ENCODE data around the gene TBC1D13.
A peak's percentile ranks its signal among the peaks of the same experiment; 100 is the strongest.

Gene TBC1D13

GRCh38 chr9:128823903-128824406 is 36.9 kb downstream of the TBC1D13 start:
- no peaks in the 10 kb centered on the region for H3K27me3 ChIP-seq (ENCODE audit: control insufficient read depth, insufficient read depth, low read length)
- H3K4me1 ChIP-seq (ENCODE audit: control insufficient read depth, insufficient read depth, low read length): peaks cover 16% of the 10 kb centered on the region
- H3K4me3 ChIP-seq (ENCODE audit: low read length): no peak overlapping the region
- H3K9me3 ChIP-seq (replicated peaks; ENCODE audit: low read length): no peaks in the 10 kb centered on the region
- H3K36me3 ChIP-seq (ENCODE audit: insufficient read depth, low read length): peaks cover 55% of the 10 kb centered on the region
- no peak overlapping the region for H3K9ac ChIP-seq (ENCODE audit: low read depth, low read length)
- H3K4me2 ChIP-seq (ENCODE audit: low read length): no peak overlapping the region

GRCh38 chr9:128824911-128825310 is 37.9 kb downstream of the TBC1D13 start:
- Histone ChIP-seq H3K4me3 (ENCODE audit: low read length) (no peak overlapping the region), H3K4me2 (ENCODE audit: low read length) (no peak overlapping the region), H3K27me3 (ENCODE audit: control insufficient read depth, insufficient read depth, low read length) (no peaks in the 10 kb centered on the region), H3K9ac (ENCODE audit: low read depth, low read length) (no peak overlapping the region), H3K9me3 (replicated peaks; ENCODE audit: low read length) (no peaks in the 10 kb centered on the region), H3K4me1 (ENCODE audit: control insufficient read depth, insufficient read depth, low read length) (peaks cover 8% of the 10 kb centered on the region), H3K36me3 (ENCODE audit: insufficient read depth, low read length) (peaks cover 55% of the 10 kb centered on the region)

GRCh38 chr9:128825923-128826700 is 39.1 kb downstream of the TBC1D13 start:
- Histone ChIP-seq H3K9ac (ENCODE audit: low read depth, low read length) (no peak overlapping the region), H3K4me3 (ENCODE audit: low read length) (no peak overlapping the region), H3K27me3 (ENCODE audit: control insufficient read depth, insufficient read depth, low read length) (no peaks in the 10 kb centered on the region), H3K36me3 (ENCODE audit: insufficient read depth, low read length) (peaks cover 55% of the 10 kb centered on the region), H3K4me2 (ENCODE audit: low read length) (no peak overlapping the region), H3K4me1 (ENCODE audit: control insufficient read depth, insufficient read depth, low read length) (peaks cover 7% of the 10 kb centered on the region), H3K9me3 (replicated peaks; ENCODE audit: low read length) (no peaks in the 10 kb centered on the region)

GRCh38 chr9:128828267-128828666 is 41.2 kb downstream of the TBC1D13 start:
- Histone ChIP-seq H3K4me2 (ENCODE audit: low read length) (peak overlapping the region; percentile 85), H3K9ac (ENCODE audit: low read depth, low read length) (peak overlapping the region; percentile 86), H3K9me3 (replicated peaks; ENCODE audit: low read length) (no peaks in the 10 kb centered on the region), H3K36me3 (ENCODE audit: insufficient read depth, low read length) (peaks cover 40% of the 10 kb centered on the region), H3K27me3 (ENCODE audit: control insufficient read depth, insufficient read depth, low read length) (no peaks in the 10 kb centered on the region), H3K4me3 (ENCODE audit: low read length) (peak overlapping the region; percentile 91), H3K4me1 (ENCODE audit: control insufficient read depth, insufficient read depth, low read length) (peaks cover 7% of the 10 kb centered on the region)

GRCh38 chr9:128828719-128829452 is 41.8 kb downstream of the TBC1D13 start:
- Histone ChIP-seq H3K9ac (ENCODE audit: low read depth, low read length) (peak overlapping the region; percentile 86), H3K4me2 (ENCODE audit: low read length) (peak overlapping the region; percentile 85), H3K9me3 (replicated peaks; ENCODE audit: low read length) (no peaks in the 10 kb centered on the region), H3K36me3 (ENCODE audit: insufficient read depth, low read length) (peaks cover 42% of the 10 kb centered on the region), H3K4me1 (ENCODE audit: control insufficient read depth, insufficient read depth, low read length) (peaks cover 7% of the 10 kb centered on the region), H3K4me3 (ENCODE audit: low read length) (peak overlapping the region; percentile 91), H3K27me3 (ENCODE audit: control insufficient read depth, insufficient read depth, low read length) (no peaks in the 10 kb centered on the region)

- Histone ChIP-seq H3K9me3 (replicated peaks; ENCODE audit: low read length) (no peaks in the 10 kb centered on the region), H3K36me3 (ENCODE audit: insufficient read depth, low read length) (peaks cover 38% of the 10 kb centered on the region), H3K27me3 (ENCODE audit: control insufficient read depth, insufficient read depth, low read length) (no peaks in the 10 kb centered on the region), H3K4me3 (ENCODE audit: low read length) (peak within 1 kb of the TSS; percentile 91), H3K4me2 (ENCODE audit: low read length) (peak within 1 kb of the TSS; percentile 85), H3K9ac (ENCODE audit: low read depth, low read length) (peak within 1 kb of the TSS; percentile 86), H3K4me1 (ENCODE audit: control insufficient read depth, insufficient read depth, low read length) (peaks cover 7% of the 10 kb centered on the region)
Observed at GRCh38 chr9:128829477-128830251, 42.6 kb downstream of the TBC1D13 start, which contains the start of gene SPOUT1. TSS of gene SPOUT1 (minus strand) at chr9:128829794. CDS start at chr9:128829780, 14 bp downstream.

GRCh38 chr9:128833696-128834095 is 46.6 kb downstream of the TBC1D13 start:
- Histone ChIP-seq H3K9ac (ENCODE audit: low read depth, low read length) (no peak overlapping the region), H3K4me1 (ENCODE audit: control insufficient read depth, insufficient read depth, low read length) (peaks cover 3% of the 10 kb centered on the region), H3K4me2 (ENCODE audit: low read length) (no peak overlapping the region), H3K4me3 (ENCODE audit: low read length) (no peak overlapping the region), H3K27me3 (ENCODE audit: control insufficient read depth, insufficient read depth, low read length) (no peaks in the 10 kb centered on the region), H3K9me3 (replicated peaks; ENCODE audit: low read length) (no peaks in the 10 kb centered on the region), H3K36me3 (ENCODE audit: insufficient read depth, low read length) (peaks cover 8% of the 10 kb centered on the region)

- H3K9me3 ChIP-seq (replicated peaks; ENCODE audit: low read length): no peaks in the 10 kb centered on the region
- no peak overlapping the region for H3K4me2 ChIP-seq (ENCODE audit: low read length)
- H3K4me3 ChIP-seq (ENCODE audit: low read length): no peak overlapping the region
- peaks cover 8% of the 10 kb centered on the region for H3K36me3 ChIP-seq (ENCODE audit: insufficient read depth, low read length)
- H3K27me3 ChIP-seq (ENCODE audit: control insufficient read depth, insufficient read depth, low read length): no peaks in the 10 kb centered on the region
- H3K9ac ChIP-seq (ENCODE audit: low read depth, low read length): no peak overlapping the region
- H3K4me1 ChIP-seq (ENCODE audit: control insufficient read depth, insufficient read depth, low read length): no peaks in the 10 kb centered on the region
Observed at GRCh38 chr9:128835246-128836210, 48.5 kb downstream of the TBC1D13 start.

GRCh38 chr9:128836509-128837145 is 49.6 kb downstream of the TBC1D13 start:
- no peak overlapping the region for H3K9ac ChIP-seq (ENCODE audit: low read depth, low read length)
- H3K36me3 ChIP-seq (ENCODE audit: insufficient read depth, low read length): peaks cover 8% of the 10 kb centered on the region
- H3K4me3 ChIP-seq (ENCODE audit: low read length): no peak overlapping the region
- no peak overlapping the region for H3K4me2 ChIP-seq (ENCODE audit: low read length)
- no peaks in the 10 kb centered on the region for H3K27me3 ChIP-seq (ENCODE audit: control insufficient read depth, insufficient read depth, low read length)
- no peaks in the 10 kb centered on the region for H3K9me3 ChIP-seq (replicated peaks; ENCODE audit: low read length)
- no peaks in the 10 kb centered on the region for H3K4me1 ChIP-seq (ENCODE audit: control insufficient read depth, insufficient read depth, low read length)

GRCh38 chr9:128838338-128838737 is 51.3 kb downstream of the TBC1D13 start:
- Histone ChIP-seq H3K4me1 (ENCODE audit: control insufficient read depth, insufficient read depth, low read length) (no peaks in the 10 kb centered on the region), H3K4me3 (ENCODE audit: low read length) (no peak overlapping the region), H3K4me2 (ENCODE audit: low read length) (no peak overlapping the region), H3K36me3 (ENCODE audit: insufficient read depth, low read length) (peaks cover 7% of the 10 kb centered on the region), H3K27me3 (ENCODE audit: control insufficient read depth, insufficient read depth, low read length) (no peaks in the 10 kb centered on the region), H3K9me3 (replicated peaks; ENCODE audit: low read length) (no peaks in the 10 kb centered on the region), H3K9ac (ENCODE audit: low read depth, low read length) (no peak overlapping the region)
